H1 (cell line): ENCODE measurements around the gene EED. TPM values are rescaled to one million over a fixed set of nuclear protein-coding genes. Genes with fewer than 3 reads are reported as not detected.

Experiments used
- BRCA1 ChIP-seq: IDR thresholded peaks from 2 replicates; pipeline ENCODE4 v1.6.1; 2012; ENCODE audit warnings: low read depth, low read length, improper control_type of control experiment
- NRF1 ChIP-seq: IDR thresholded peaks from 2 replicates; pipeline ENCODE4 v1.6.1; 2011; ENCODE audit warnings: mild to moderate bottlenecking, low read depth, low read length, improper control_type of control experiment
- SIN3A ChIP-seq, 2 experiments: IDR thresholded peaks in 1 of 2; conservative IDR thresholded peaks in 1 of 2; 2 replicates each; pipeline ENCODE4 v1.6.1; 2011 to 2012; ENCODE audit warnings: low read length in 2 of 2, improper control_type of control experiment in 1 of 2, low read depth in 1 of 2, mild to moderate bottlenecking in 1 of 2
- SP1 ChIP-seq: IDR thresholded peaks from 2 replicates; pipeline ENCODE4 v1.6.1; 2011; ENCODE audit warnings: low read depth, low read length
- polyA plus RNA-seq, 7 experiments: library from polyadenylated mRNA; depleted of rRNA in 3 of 7; stranded (reverse) in 5 of 7; unstranded in 2 of 7; fragments of >200 nt in 5 of 7; fragments of 200-250 nt in 2 of 7; gene quantifications; 1 replicate in 5 of 7; 2 replicates in 1 of 7; 4 replicates in 1 of 7; pipeline versions ENCODE4 v1.2.1 to v1.2.3, GENCODE V29; 2011 to 2013; ENCODE audit warnings: missing spikeins in 2 of 7, mixed read lengths in 2 of 7
- total RNA-seq: library from RNA; stranded (reverse); fragmentation: NEBNext Ultra II Directional; extraction: Animal tissue kit (Norgen Biotek cat#: 25700); gene quantifications from 2 replicates; pipeline ENCODE4 v1.2.1, GENCODE V29; 2021

The EED gene
- total and polyA plus RNA-seq, 2 of the 8 experiments (the other 6 are each of a cell fraction or from before 2014, with no cell fraction given) = 12.6 to 26.9 TPM

DNA sequence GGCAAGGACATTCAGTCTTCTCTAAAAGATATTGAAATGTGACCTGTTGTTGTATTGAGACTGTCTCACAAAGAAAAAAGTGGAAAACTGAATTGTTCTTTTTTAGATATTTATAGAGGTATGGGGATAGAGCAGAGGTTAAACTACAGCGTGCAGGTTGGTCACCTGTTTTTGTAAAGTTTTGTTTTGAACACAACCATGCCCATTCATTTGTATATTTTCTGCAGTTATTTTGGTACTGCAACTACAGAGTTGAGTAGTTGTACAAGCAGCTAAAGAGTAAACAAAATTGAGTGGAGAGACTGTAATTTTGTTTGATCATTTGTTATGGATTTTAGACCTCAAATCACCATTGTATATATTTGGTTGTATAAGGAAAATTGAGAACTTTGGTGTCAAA is 11.3 kb downstream of the EED start (continued):
- TF ChIP-seq SIN3A (conservative IDR thresholded peaks at IDR 0.05 in 1 of 2, IDR thresholded peaks at IDR 0.05 in 1 of 2; ENCODE audit: low read depth in 1 of 2, low read length in 2 of 2) (no peak), SP1 (no peak), BRCA1 (no peak), NRF1 (no peak)
